Measurements from ENCODE around the gene VEZT.

- TF ChIP-seq POLR2A (IDR thresholded peaks at IDR 0.05; ENCODE audit: low read depth, low read length) (no peak), POLR2AphosphoS5 (IDR thresholded peaks at IDR 0.05; ENCODE audit: low read depth, low read length) (no peak)
Measured at GRCh38 chr12:95244350-95244749, 26.7 kb downstream of the VEZT start.

Data from GM12892 (cell line).